GM12878 (cell line): ENCODE data around the gene RALGPS1. TPM values are rescaled to one million over a fixed set of nuclear protein-coding genes. Genes with fewer than 3 reads are reported as not detected.

ENCODE experiments used
- ATAC-seq: fragments of 200-7000 bp; cut with Tn5 transposase; 3 replicates; pipeline ENCODE4 v1.9.1; 2020; ENCODE audit warnings: mild to moderate bottlenecking, moderate library complexity
- BruUV-seq: library from RNA; stranded (reverse); fragments of 400-500 nt; replicated peaks from 2 replicates; lab custom pipeline; 2021; lab: Mats Ljungman, UMichigan
- CTCF ChIA-PET: fragments of 300-600 bp; sonication (Branson Sonifier 250); formaldehyde crosslinking; extraction: SDS; loops from one replicate; lab custom pipeline; 2021; ENCODE audit warnings: inconsistent platforms; lab: Yijun Ruan, JAX
- POLR2A ChIA-PET: fragments of 350-600 bp; formaldehyde crosslinking; extraction: SDS; loops from one replicate; lab custom pipeline; 2021; ENCODE audit warnings: inconsistent platforms; lab: Charles Lee
- RAD21 ChIA-PET: fragments of 300-600 bp; sonication (Branson Sonifier 250); formaldehyde crosslinking; loops from one replicate; lab custom pipeline; 2023; ENCODE audit warnings: antibody characterized with exemption; ENCODE audit not compliant: unreplicated experiment; lab: Charles Lee
- SMC1A ChIA-PET: fragments of 300-600 bp; sonication (Branson Sonifier 250); formaldehyde crosslinking; loops from one replicate; lab custom pipeline; 2023; ENCODE audit not compliant: unreplicated experiment, uncharacterized antibody; lab: Charles Lee
- DNase-seq: peaks from one replicate; pipeline ENCODE4 v3.0.0-alpha.2; 2011; ENCODE audit warnings: low read depth, low spot score
- FAIRE-seq: peaks from 3 replicates; lab custom pipeline; 2011; peaks lifted over from hg19 to GRCh38; lab: Jason Lieb, UNC
- H2AFZ ChIP-seq: 2 replicates; pipeline ENCODE4 v1.6.0; 2011; ENCODE audit warnings: low read depth, low read length, control low read depth; ENCODE audit not compliant: control insufficient read depth
- H3K27ac ChIP-seq: 2 replicates; pipeline ENCODE4 v1.5.1; 2011; ENCODE audit warnings: control low read depth; ENCODE audit not compliant: control insufficient read depth, insufficient read depth
- H3K27me3 ChIP-seq, 2 experiments: replicated peaks in 1 of 2; 2 replicates each; pipeline versions ENCODE4 v1.6.0 to v1.6.1; 2011; ENCODE audit warnings: low read length in 1 of 2; ENCODE audit not compliant: control insufficient read depth in 2 of 2, insufficient read depth in 2 of 2
- H3K36me3 ChIP-seq, 2 experiments: 2 replicates each; pipeline ENCODE4 v1.5.1; 2011; ENCODE audit warnings: low read length in 1 of 2; ENCODE audit not compliant: control insufficient read depth in 2 of 2, insufficient read depth in 2 of 2
- H3K4me1 ChIP-seq: 2 replicates; pipeline ENCODE4 v1.6.1; 2011; ENCODE audit warnings: mild to moderate bottlenecking, low read length, moderate library complexity, mixed read lengths; ENCODE audit not compliant: control insufficient read depth, insufficient read depth
- H3K4me2 ChIP-seq: 2 replicates; pipeline ENCODE4 v1.6.0; 2011; ENCODE audit warnings: control low read depth; ENCODE audit not compliant: control insufficient read depth, insufficient read depth
- H3K4me3 ChIP-seq: fragments of 200-600 bp; sonication (generic); 2 replicates; pipeline ENCODE4 v1.5.1; 2016
- H3K79me2 ChIP-seq: 2 replicates; pipeline ENCODE4 v1.6.0; 2011; ENCODE audit warnings: low read length; ENCODE audit not compliant: control insufficient read depth, insufficient read depth
- H3K9ac ChIP-seq: 2 replicates; pipeline ENCODE4 v1.8.0; 2011; ENCODE audit warnings: low read length, control low read depth, mixed read lengths; ENCODE audit not compliant: control insufficient read depth, insufficient read depth
- H3K9me3 ChIP-seq: replicated peaks from 3 replicates; pipeline ENCODE4 v1.5.1; 2011; ENCODE audit warnings: mild to moderate bottlenecking, low read length; ENCODE audit not compliant: control insufficient read depth, insufficient read depth
- H4K20me1 ChIP-seq: 2 replicates; pipeline ENCODE4 v1.6.0; 2011; ENCODE audit not compliant: control insufficient read depth, insufficient read depth
- ATF3 ChIP-seq: IDR thresholded peaks from 2 replicates; pipeline ENCODE4 v1.6.1; 2011; ENCODE audit warnings: low read depth, mild to moderate bottlenecking, low read length, moderate library complexity, borderline replicate concordance; ENCODE audit errors: extremely low read depth
- CUX1 ChIP-seq: IDR thresholded peaks from 2 replicates; pipeline ENCODE4 v1.6.1; 2012; ENCODE audit warnings: improper control_type of control experiment, low read depth, low read length; ENCODE audit not compliant: insufficient replicate concordance
- FOXM1 ChIP-seq: IDR thresholded peaks from 2 replicates; pipeline ENCODE4 v1.6.1; 2012; ENCODE audit warnings: low read depth, mild to moderate bottlenecking, inconsistent platforms, low read length, moderate library complexity
- GABPA ChIP-seq: IDR thresholded peaks from 2 replicates; pipeline ENCODE4 v1.6.1; 2014; ENCODE audit warnings: antibody characterized with exemption, low read depth, mild to moderate bottlenecking, inconsistent platforms
- MYB ChIP-seq: fragments of 150-350 bp; IDR thresholded peaks from 2 replicates; pipeline ENCODE4 v1.6.1; 2014; ENCODE audit warnings: mild to moderate bottlenecking, low read depth, low read length, borderline replicate concordance
- NFIC ChIP-seq: IDR thresholded peaks from 2 replicates; pipeline ENCODE4 v1.6.1; 2012; ENCODE audit warnings: low read depth, mild to moderate bottlenecking, inconsistent platforms, low read length, moderate library complexity
- NFYB ChIP-seq: IDR thresholded peaks from 2 replicates; pipeline ENCODE4 v1.6.1; 2011; ENCODE audit warnings: low read depth, mild to moderate bottlenecking, low read length, improper control_type of control experiment, moderate library complexity; ENCODE audit not compliant: insufficient read depth
- ZNF24 ChIP-seq: fragments of 450-650 bp; IDR thresholded peaks from 2 replicates; pipeline ENCODE4 v1.6.1; 2017; ENCODE audit warnings: antibody characterized with exemption, mild to moderate bottlenecking
- ZSCAN29 ChIP-seq: fragments of 450-650 bp; IDR thresholded peaks from 2 replicates; pipeline ENCODE4 v1.6.1; 2017; ENCODE audit warnings: mild to moderate bottlenecking, moderate library complexity
- WGBS: methylation state at CpG from one replicate; pipeline ENCODE4 v1.1.6; 2016; ENCODE audit warnings: low lambda C conversion rate; ENCODE audit not compliant: insufficient replicate concordance, insufficient coverage; ENCODE audit errors: missing lambda C conversion rate; 5-methylcytosine and 5-hydroxymethylcytosine counted together
- in situ Hi-C: fragments of 300-500 bp; cut with MboI; formaldehyde crosslinking; loops from 9 replicates; pipeline ENCODE4 v1.14.3; 2018; ENCODE audit warnings: mixed read lengths
- intact Hi-C: fragments of 100-400 bp; cut with micrococcal nuclease; formaldehyde crosslinking; loops from one replicate; pipeline ENCODE4 v1.14.2; 2022; ENCODE audit not compliant: unreplicated experiment
- polyA plus RNA-seq, 11 experiments: library from polyadenylated mRNA; depleted of rRNA in 4 of 11; unstranded in 6 of 11; stranded (reverse) in 5 of 11; fragments of >200 nt; fragmentation: Nextera tagmentation in 4 of 11; fragmentation: Illumina TruSeq in 1 of 11; extraction: Ambion mirVana in 4 of 11; extraction: Trizol in 1 of 11; gene quantifications; 1 replicate in 1 of 11; 2 replicates in 10 of 11; pipeline versions ENCODE4 v1.2.1 to v1.2.3, GENCODE V29; 2011 to 2016; ENCODE audit warnings: inconsistent platforms in 2 of 11, missing spikeins in 2 of 11, low read depth in 1 of 11
- total RNA-seq, 4 experiments: library from RNA; depleted of rRNA in 3 of 4; stranded (reverse); fragments of >200 nt in 3 of 4; fragmentation: Illumina TruSeq in 1 of 4; extraction: Trizol in 1 of 4; gene quantifications; 2 replicates each; pipeline versions ENCODE4 v1.2.1 to v1.2.3, GENCODE V29; 2013 to 2021

RALGPS1 gene
- total and polyA plus RNA-seq, 10 of the 15 experiments (the other 5 are each of a cell fraction or from before 2014, with no cell fraction given), result 0.13 to 5.6 (median 2.7) TPM

GRCh38 chr9:127027694-127028093 lies 113.1 kb downstream of the RALGPS1 start:
- BruUV-seq, result no TSS peak
- FAIRE-seq (no peak), ATAC-seq (no peak), DNase-seq (no peak)
- Histone ChIP-seq H3K27me3 (no peaks in the 10 kb centered on the region), H4K20me1 (no peaks in the 10 kb centered on the region), H3K9me3 (no peaks in the 10 kb centered on the region), H3K79me2 (no peaks in the 10 kb centered on the region), H3K9ac (no peak overlapping the region), H3K4me3 (no peak overlapping the region), H2AFZ (no peak overlapping the region), H3K4me1 (no peaks in the 10 kb centered on the region), H3K36me3 (no peaks in the 10 kb centered on the region), H3K4me2 (no peak overlapping the region), H3K27ac (no peak overlapping the region)
- intact Hi-C loops (no loop called here), in situ Hi-C loops (no loop called here)
- ChIA-PET CTCF (no interaction called here), RAD21 (no interaction called here), SMC1A (interaction anchor here (1.3 kb wide), 1 partner anchor 19 kb away, joined by 3 read pairs; no protein-coding TSS in a partner anchor), POLR2A (no interaction called here)
- 48% methylated on average over 2 of the region's 2 CpGs for WGBS
- no peak for TF ChIP-seq NFIC
- no peak for TF ChIP-seq GABPA
- no peak for TF ChIP-seq FOXM1

GRCh38 chr9:127029548-127029947 lies 115.0 kb downstream of the RALGPS1 start:
- FAIRE-seq, result no peak
- TF ChIP-seq NFYB, result no peak
- no peak for TF ChIP-seq ZSCAN29
- TF ChIP-seq ATF3, result no peak
- TF ChIP-seq MYB, result no peak
- no peak for TF ChIP-seq CUX1
- TF ChIP-seq ZNF24, result no peak

More at GRCh38 chr9:127029548-127029947, 115.0 kb downstream of the RALGPS1 start:
- no peaks in the 10 kb centered on the region for H3K27me3 ChIP-seq
- 76% methylated on average over 9 of the region's 11 CpGs for WGBS
- SMC1A ChIA-PET, result no interaction called here
- DNase-seq, result no peak
- RAD21 ChIA-PET, result no interaction called here
- no peaks in the 10 kb centered on the region for H3K36me3 ChIP-seq
- no TSS peak for BruUV-seq
- no peak overlapping the region for H3K4me2 ChIP-seq
- CTCF ChIA-PET, result no interaction called here
- no peak overlapping the region for H2AFZ ChIP-seq
- H3K9me3 ChIP-seq, result no peaks in the 10 kb centered on the region
- in situ Hi-C loops, result no loop called here
- no peak overlapping the region for H3K27ac ChIP-seq
- intact Hi-C loops, result no loop called here
- H3K4me3 ChIP-seq, result no peak overlapping the region
- no peaks in the 10 kb centered on the region for H3K4me1 ChIP-seq
- no peak for ATAC-seq
- no peak overlapping the region for H3K9ac ChIP-seq
- no peaks in the 10 kb centered on the region for H4K20me1 ChIP-seq
- POLR2A ChIA-PET, result interaction anchor here (1.3 kb wide), 1 partner anchor 9 kb away, joined by 4 read pairs; no protein-coding TSS in a partner anchor
- H3K79me2 ChIP-seq, result no peaks in the 10 kb centered on the region
